Measurements from ENCODE around the gene LGALS16.

GRCh38 chr19:39613597-39613996 is 42.1 kb upstream of the LGALS16 start:
- TF ChIP-seq CTCF (conservative IDR thresholded peaks at IDR 0.05; ENCODE audit: low read length): no peak
- TF ChIP-seq EZH2phosphoT487 (IDR thresholded peaks at IDR 0.05; ENCODE audit: borderline replicate concordance): no peak

Data from Loucy (cell line).